Parathyroid adenoma (tissue), 2 donors: Measurements from ENCODE around the gene PCNP.

Source experiments
- H2AFZ ChIP-seq: fragments of 300-600 bp; sonication (generic); one replicate; pipeline ENCODE4 v1.7.0; 2017; ENCODE audit warnings: antibody characterized with exemption, mild to moderate bottlenecking
- H3K27ac ChIP-seq: fragments of 300-600 bp; sonication (generic); one replicate; pipeline ENCODE4 v1.7.0; 2017
- H3K27me3 ChIP-seq: fragments of 300-600 bp; sonication (generic); one replicate; pipeline ENCODE4 v1.7.0; 2017; ENCODE audit warnings: low read length; ENCODE audit not compliant: control insufficient read depth, insufficient read depth
- H3K36me3 ChIP-seq: fragments of 300-600 bp; sonication (generic); one replicate; pipeline ENCODE4 v1.7.0; 2017; ENCODE audit warnings: low read length; ENCODE audit not compliant: control insufficient read depth, insufficient read depth
- H3K4me1 ChIP-seq: fragments of 300-600 bp; sonication (generic); one replicate; pipeline ENCODE4 v1.7.0; 2017; ENCODE audit warnings: control low read depth
- H3K4me2 ChIP-seq: fragments of 300-600 bp; sonication (generic); one replicate; pipeline ENCODE4 v1.7.0; 2017; ENCODE audit warnings: low read length
- H3K4me3 ChIP-seq: fragments of 300-600 bp; sonication (generic); one replicate; pipeline ENCODE4 v1.7.0; 2017; ENCODE audit warnings: low read depth, low read length
- H3K79me2 ChIP-seq: fragments of 300-600 bp; sonication (generic); one replicate; pipeline ENCODE4 v1.7.0; 2017; ENCODE audit warnings: control low read depth
- H3K9ac ChIP-seq: fragments of 300-600 bp; sonication (generic); one replicate; pipeline ENCODE4 v1.7.0; 2017; ENCODE audit warnings: mild to moderate bottlenecking
- H3K9me3 ChIP-seq: fragments of 300-600 bp; sonication (generic); one replicate; pipeline ENCODE4 v1.7.0; 2017; ENCODE audit warnings: low read length; ENCODE audit not compliant: control insufficient read depth
- CTCF ChIP-seq: fragments of 300-600 bp; sonication (generic); IDR thresholded peaks from one replicate; pipeline ENCODE4 v1.7.0; 2017; ENCODE audit warnings: antibody characterized with exemption, mild to moderate bottlenecking
- donor health status: primary hyperparathyroidism.

The PCNP gene

GRCh38 chr3:101635345-101635744 is 61.4 kb downstream of the PCNP start:
- H3K4me1 ChIP-seq: no peaks in the 10 kb centered on the region
- H3K9me3 ChIP-seq: no peaks in the 10 kb centered on the region
- no peak overlapping the region for H3K4me3 ChIP-seq
- no peak overlapping the region for H3K4me2 ChIP-seq
- no peak overlapping the region for H2AFZ ChIP-seq
- TF ChIP-seq CTCF: no peak
- no peaks in the 10 kb centered on the region for H3K79me2 ChIP-seq
- H3K9ac ChIP-seq: no peak overlapping the region
- H3K27ac ChIP-seq: no peak overlapping the region
- H3K36me3 ChIP-seq: no peaks in the 10 kb centered on the region
- H3K27me3 ChIP-seq: no peaks in the 10 kb centered on the region

- TF ChIP-seq CTCF: peak; percentile 56
Observed at GRCh38 chr3:101635954-101636798, 62.2 kb downstream of the PCNP start.

GRCh38 chr3:101637451-101637850 is 63.5 kb downstream of the PCNP start:
- no peak overlapping the region for H3K4me3 ChIP-seq
- no peaks in the 10 kb centered on the region for H3K27me3 ChIP-seq
- H3K4me2 ChIP-seq: no peak overlapping the region
- no peak overlapping the region for H3K9ac ChIP-seq
- H3K4me1 ChIP-seq: no peaks in the 10 kb centered on the region
- H3K27ac ChIP-seq: no peak overlapping the region
- H3K36me3 ChIP-seq: no peaks in the 10 kb centered on the region
- no peaks in the 10 kb centered on the region for H3K79me2 ChIP-seq
- H2AFZ ChIP-seq: no peak overlapping the region
- no peaks in the 10 kb centered on the region for H3K9me3 ChIP-seq
- no peak for TF ChIP-seq CTCF

More at GRCh38 chr3:101635954-101636798, 62.2 kb downstream of the PCNP start:
- no peaks in the 10 kb centered on the region for H3K79me2 ChIP-seq
- no peak overlapping the region for H3K4me2 ChIP-seq
- no peaks in the 10 kb centered on the region for H3K36me3 ChIP-seq
- H3K27me3 ChIP-seq: no peaks in the 10 kb centered on the region
- H3K9me3 ChIP-seq: no peaks in the 10 kb centered on the region
- H3K9ac ChIP-seq: no peak overlapping the region
- H3K4me1 ChIP-seq: no peaks in the 10 kb centered on the region
- no peak overlapping the region for H3K4me3 ChIP-seq
- H3K27ac ChIP-seq: no peak overlapping the region
- peak overlapping the region; percentile 63 for H2AFZ ChIP-seq

- Histone ChIP-seq H3K4me3 (no peak overlapping the region), H3K9ac (no peak overlapping the region), H3K36me3 (no peaks in the 10 kb centered on the region), H3K27ac (no peak overlapping the region), H3K9me3 (no peaks in the 10 kb centered on the region), H3K79me2 (no peaks in the 10 kb centered on the region), H3K4me1 (no peaks in the 10 kb centered on the region), H3K27me3 (no peaks in the 10 kb centered on the region), H3K4me2 (no peak overlapping the region), H2AFZ (no peak overlapping the region)
- TF ChIP-seq CTCF: no peak
Observed at GRCh38 chr3:101638261-101638745, 64.3 kb downstream of the PCNP start.
